Ishikawa (cell line): Measurements from ENCODE around the gene FOXP1.

Experiments
- MAX ChIP-seq: IDR thresholded peaks from 2 replicates; pipeline ENCODE4 v1.6.1; 2012
- NFIC ChIP-seq: IDR thresholded peaks from 2 replicates; pipeline ENCODE4 v1.6.1; 2012
- RAD21 ChIP-seq: IDR thresholded peaks from 2 replicates; pipeline ENCODE4 v1.6.1; 2012; ENCODE audit warnings: low read depth
- TCF12 ChIP-seq: IDR thresholded peaks from 2 replicates; pipeline ENCODE4 v1.6.1; 2012; ENCODE audit warnings: low read depth
- TEAD4 ChIP-seq: IDR thresholded peaks from 2 replicates; pipeline ENCODE4 v1.6.1; 2012

GRCh38 chr3:70970952-70971351 lies 612.6 kb downstream of the FOXP1 start:
- TF ChIP-seq RAD21 (no peak), TEAD4 (no peak), MAX (no peak), TCF12 (no peak), NFIC (no peak)
